ENCODE data around the gene RREB1.

RREB1 gene

DNA sequence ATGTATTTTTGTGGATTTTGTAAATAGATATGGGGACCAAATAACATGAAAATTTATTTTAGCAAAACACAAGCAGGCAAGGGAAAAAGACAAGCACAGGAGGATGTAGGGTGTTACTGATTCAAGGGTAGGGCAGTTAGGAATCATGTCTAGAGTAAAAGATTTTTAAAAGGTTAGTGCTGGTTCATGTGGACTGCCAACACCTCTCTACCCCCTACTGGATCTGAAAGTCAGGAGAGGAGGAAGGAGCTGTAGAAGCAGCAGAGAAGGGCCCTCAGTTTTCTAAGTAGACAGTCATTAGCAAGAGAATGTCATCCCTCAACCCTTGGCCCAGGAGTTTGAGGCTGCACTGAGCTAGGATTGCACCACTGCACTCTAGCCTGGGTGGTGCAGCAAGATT is 95.2 kb downstream of the RREB1 start:
- H3K36me3 ChIP-seq (ENCODE audit: insufficient read depth, low read length) = peaks cover 36% of the 10 kb centered on the region
- no peak overlapping the region for H3K27ac ChIP-seq (ENCODE audit: low read depth, low read length)
- no peaks in the 10 kb centered on the region for H3K4me1 ChIP-seq (ENCODE audit: insufficient read depth, low read length)

DNA sequence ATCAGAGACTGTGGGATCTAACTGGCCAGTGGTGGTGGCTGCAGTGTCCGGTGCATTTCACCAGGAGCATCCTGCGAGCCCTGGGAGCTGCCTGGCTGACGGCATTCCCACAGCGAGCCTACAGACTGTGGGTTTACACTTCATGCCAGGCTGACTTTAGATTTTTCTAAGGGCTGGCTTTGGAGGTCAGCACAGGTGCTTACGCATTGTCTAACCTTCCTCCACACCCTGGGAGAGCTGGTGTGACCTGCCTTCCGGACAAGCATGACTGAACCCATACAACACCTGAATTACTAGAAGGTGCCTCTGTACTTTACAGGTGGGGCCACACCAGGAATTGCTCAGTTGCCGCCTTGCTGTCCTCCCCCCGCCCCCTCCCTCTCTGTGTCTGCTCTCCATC is 96.2 kb downstream of the RREB1 start:
- Histone ChIP-seq H3K9me3 (ENCODE audit: low read length) (no peaks in the 10 kb centered on the region), H3K27me3 (ENCODE audit: control insufficient read depth in 1 of 2, insufficient read depth in 2 of 2, low read length in 2 of 2) (no peaks in the 10 kb centered on the region), H3K9ac (ENCODE audit: low read length) (no peak overlapping the region), H3K4me1 (ENCODE audit: insufficient read depth, low read length) (no peaks in the 10 kb centered on the region), H3K27ac (ENCODE audit: low read depth, low read length) (no peak overlapping the region), H3K4me3 (ENCODE audit: low read depth in 1 of 2, low read length in 2 of 2) (no peak overlapping the region), H3K36me3 (ENCODE audit: insufficient read depth, low read length) (peaks cover 28% of the 10 kb centered on the region)

More for the DNA sequence above, 95.2 kb downstream of the RREB1 start:
- no peak overlapping the region for H3K9ac ChIP-seq (ENCODE audit: low read length)
- no peaks in the 10 kb centered on the region for H3K9me3 ChIP-seq (ENCODE audit: low read length)
- no peaks in the 10 kb centered on the region for H3K27me3 ChIP-seq (ENCODE audit: control insufficient read depth in 1 of 2, insufficient read depth in 2 of 2, low read length in 2 of 2)
- H3K4me3 ChIP-seq (ENCODE audit: low read depth in 1 of 2, low read length in 2 of 2) = no peak overlapping the region

DNA sequence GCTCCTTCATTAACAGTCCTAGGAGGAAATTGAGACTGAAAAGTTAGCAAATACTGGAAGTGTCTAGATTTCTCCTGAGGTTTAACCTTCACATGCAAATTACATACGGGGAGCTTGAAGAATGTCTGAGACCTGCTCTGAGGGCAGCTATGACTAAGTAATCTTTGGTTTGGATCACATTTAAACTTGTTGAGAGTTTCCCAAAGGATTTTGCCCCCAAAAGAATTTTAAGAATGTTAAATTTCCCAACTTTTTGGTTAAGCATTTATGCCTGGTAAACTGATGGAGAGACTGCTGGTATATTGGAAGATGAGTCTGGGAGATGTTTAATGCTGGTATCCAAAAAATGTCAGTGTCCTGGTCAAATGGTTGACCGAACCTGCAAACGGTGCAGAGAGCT is 97.0 kb downstream of the RREB1 start:
- H3K4me3 ChIP-seq (ENCODE audit: low read depth in 1 of 2, low read length in 2 of 2) = no peak overlapping the region
- H3K36me3 ChIP-seq (ENCODE audit: insufficient read depth, low read length) = peaks cover 28% of the 10 kb centered on the region
- H3K4me1 ChIP-seq (ENCODE audit: insufficient read depth, low read length) = no peaks in the 10 kb centered on the region

DNA sequence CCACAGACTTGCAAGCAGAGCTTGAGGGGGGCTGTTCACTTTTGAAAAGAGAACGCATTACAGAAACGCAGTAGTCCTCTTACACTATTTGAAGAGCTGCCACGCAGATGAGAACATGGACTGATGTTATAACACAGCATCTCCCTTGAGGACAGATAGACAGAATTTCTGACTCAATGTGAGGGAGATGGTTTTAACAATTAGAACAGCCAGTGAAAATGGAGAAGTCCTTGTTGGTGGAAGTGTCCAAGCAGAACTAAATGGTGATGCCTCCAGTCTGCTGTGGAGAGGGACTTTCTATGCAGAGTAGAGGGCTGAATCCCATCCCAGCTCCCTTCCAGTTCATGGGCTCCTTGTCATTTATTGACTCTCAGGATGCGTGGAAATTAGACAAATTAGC is 100.0 kb downstream of the RREB1 start:
- no peak overlapping the region for H3K9ac ChIP-seq (ENCODE audit: low read length)
- peaks cover 38% of the 10 kb centered on the region for H3K36me3 ChIP-seq (ENCODE audit: insufficient read depth, low read length)
- no peak overlapping the region for H3K27ac ChIP-seq (ENCODE audit: low read depth, low read length)

More for the DNA sequence above, 97.0 kb downstream of the RREB1 start:
- Histone ChIP-seq H3K27ac (ENCODE audit: low read depth, low read length) (no peak overlapping the region), H3K27me3 (ENCODE audit: control insufficient read depth in 1 of 2, insufficient read depth in 2 of 2, low read length in 2 of 2) (no peaks in the 10 kb centered on the region), H3K9ac (ENCODE audit: low read length) (no peak overlapping the region), H3K9me3 (ENCODE audit: low read length) (no peaks in the 10 kb centered on the region)

GRCh38 chr6:7213416-7213815 is 105.7 kb downstream of the RREB1 start:
- Histone ChIP-seq H3K4me3 (ENCODE audit: low read depth in 1 of 2, low read length in 2 of 2) (no peak overlapping the region), H3K27me3 (ENCODE audit: control insufficient read depth in 1 of 2, insufficient read depth in 2 of 2, low read length in 2 of 2) (no peaks in the 10 kb centered on the region), H3K27ac (ENCODE audit: low read depth, low read length) (no peak overlapping the region), H3K4me1 (ENCODE audit: insufficient read depth, low read length) (peaks cover 5% of the 10 kb centered on the region), H3K9ac (ENCODE audit: low read length) (no peak overlapping the region), H3K9me3 (ENCODE audit: low read length) (no peaks in the 10 kb centered on the region), H3K36me3 (ENCODE audit: insufficient read depth, low read length) (peaks cover 59% of the 10 kb centered on the region)

More for the DNA sequence above, 100.0 kb downstream of the RREB1 start:
- H3K9me3 ChIP-seq (ENCODE audit: low read length) = no peaks in the 10 kb centered on the region
- H3K27me3 ChIP-seq (ENCODE audit: control insufficient read depth in 1 of 2, insufficient read depth in 2 of 2, low read length in 2 of 2) = no peaks in the 10 kb centered on the region
- H3K4me1 ChIP-seq (ENCODE audit: insufficient read depth, low read length) = no peaks in the 10 kb centered on the region
- H3K4me3 ChIP-seq (ENCODE audit: low read depth in 1 of 2, low read length in 2 of 2) = no peak overlapping the region

DNA sequence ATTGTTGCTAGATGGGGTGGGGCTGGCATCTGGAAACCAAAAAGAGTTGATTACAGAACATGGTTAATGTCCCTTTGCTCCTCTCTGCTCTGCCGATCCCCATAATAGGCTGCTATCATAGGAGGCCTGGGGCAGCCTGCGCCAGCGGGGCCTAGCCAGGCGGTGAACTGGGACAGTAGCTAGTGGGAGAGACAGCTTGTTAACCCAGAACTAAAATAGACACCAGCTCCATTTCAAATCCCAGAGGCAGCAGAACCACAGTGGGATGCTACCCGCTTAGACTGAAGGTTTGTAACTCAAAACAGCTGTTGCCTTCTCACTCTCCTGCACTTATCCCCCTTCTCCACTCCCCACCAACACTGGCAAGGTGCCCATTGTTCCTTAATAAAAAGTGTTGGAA is 106.7 kb downstream of the RREB1 start:
- H3K4me1 ChIP-seq (ENCODE audit: insufficient read depth, low read length) = peaks cover 7% of the 10 kb centered on the region
- peaks cover 59% of the 10 kb centered on the region for H3K36me3 ChIP-seq (ENCODE audit: insufficient read depth, low read length)
- no peak overlapping the region for H3K9ac ChIP-seq (ENCODE audit: low read length)
- H3K9me3 ChIP-seq (ENCODE audit: low read length) = no peaks in the 10 kb centered on the region
- no peak overlapping the region for H3K27ac ChIP-seq (ENCODE audit: low read depth, low read length)
- no peak overlapping the region for H3K4me3 ChIP-seq (ENCODE audit: low read depth in 1 of 2, low read length in 2 of 2)
- H3K27me3 ChIP-seq (ENCODE audit: control insufficient read depth in 1 of 2, insufficient read depth in 2 of 2, low read length in 2 of 2) = no peaks in the 10 kb centered on the region

GRCh38 chr6:7215131-7215530 is 107.4 kb downstream of the RREB1 start:
- Histone ChIP-seq H3K36me3 (ENCODE audit: insufficient read depth, low read length) (peaks cover 59% of the 10 kb centered on the region), H3K27me3 (ENCODE audit: control insufficient read depth in 1 of 2, insufficient read depth in 2 of 2, low read length in 2 of 2) (no peaks in the 10 kb centered on the region), H3K4me3 (ENCODE audit: low read depth in 1 of 2, low read length in 2 of 2) (no peak overlapping the region), H3K4me1 (ENCODE audit: insufficient read depth, low read length) (peaks cover 13% of the 10 kb centered on the region), H3K27ac (ENCODE audit: low read depth, low read length) (no peak overlapping the region), H3K9me3 (ENCODE audit: low read length) (no peaks in the 10 kb centered on the region), H3K9ac (ENCODE audit: low read length) (no peak overlapping the region)

DNA sequence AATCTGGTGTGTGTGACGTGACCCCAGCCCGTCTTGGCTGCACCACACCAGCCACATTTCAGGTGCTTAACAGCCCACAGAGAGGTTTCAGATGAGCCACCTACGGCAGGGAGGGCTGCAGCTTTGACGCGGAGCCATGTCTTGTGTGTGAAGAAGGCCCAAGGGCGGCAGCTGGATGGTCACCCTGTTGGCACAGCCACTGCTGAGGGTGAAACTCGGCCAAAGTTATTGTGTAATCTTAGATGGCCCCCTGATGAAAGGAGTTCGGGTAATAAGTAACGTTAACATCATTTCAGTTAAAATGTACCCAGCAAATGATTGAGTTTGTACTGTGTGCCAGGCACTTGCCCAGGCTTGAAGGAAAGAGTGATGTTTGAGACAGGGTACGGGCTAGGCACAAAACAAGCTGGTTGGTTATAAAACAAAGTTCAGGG is 108.1 kb downstream of the RREB1 start:
- Histone ChIP-seq H3K36me3 (ENCODE audit: insufficient read depth, low read length) (peaks cover 57% of the 10 kb centered on the region), H3K27me3 (ENCODE audit: control insufficient read depth in 1 of 2, insufficient read depth in 2 of 2, low read length in 2 of 2) (no peaks in the 10 kb centered on the region), H3K9ac (ENCODE audit: low read length) (no peak overlapping the region), H3K4me1 (ENCODE audit: insufficient read depth, low read length) (peaks cover 20% of the 10 kb centered on the region), H3K9me3 (ENCODE audit: low read length) (no peaks in the 10 kb centered on the region), H3K4me3 (ENCODE audit: low read depth in 1 of 2, low read length in 2 of 2) (no peak overlapping the region), H3K27ac (ENCODE audit: low read depth, low read length) (no peak overlapping the region)

DNA sequence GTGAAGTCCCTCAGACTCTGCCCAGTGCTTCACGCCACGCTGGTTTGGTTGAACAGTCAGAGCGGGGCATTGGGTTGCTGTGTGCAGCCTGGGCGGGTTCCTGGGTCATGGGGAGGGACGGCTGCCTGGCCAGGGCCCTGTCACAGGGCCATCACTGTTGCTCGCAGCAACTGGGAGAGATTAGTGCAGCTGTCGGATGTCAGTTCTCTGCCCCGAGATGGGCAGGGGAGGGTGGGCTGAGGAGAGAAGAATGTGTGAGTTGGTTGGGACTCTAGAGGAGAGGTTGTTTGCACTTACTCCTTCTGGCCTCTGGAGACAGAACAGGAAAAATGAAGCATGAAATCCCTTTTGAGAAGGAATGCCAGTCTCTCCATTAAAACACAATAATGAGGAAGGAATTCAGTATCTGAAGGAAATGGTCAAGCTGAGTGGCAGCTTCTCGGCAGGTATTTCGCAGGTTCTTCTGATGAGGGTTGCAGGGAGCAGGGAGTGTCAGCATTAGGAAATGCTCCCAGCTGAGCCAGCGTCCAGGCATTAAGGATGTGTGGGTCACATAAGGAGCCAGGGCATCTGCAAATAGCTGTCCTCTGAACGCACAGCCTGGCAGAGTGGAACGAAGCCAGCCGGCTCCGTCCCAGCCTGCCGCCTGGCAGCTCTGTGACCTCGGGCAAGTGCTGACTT is 109.3 kb downstream of the RREB1 start:
- peaks cover 53% of the 10 kb centered on the region for H3K36me3 ChIP-seq (ENCODE audit: insufficient read depth, low read length)
- no peaks in the 10 kb centered on the region for H3K9me3 ChIP-seq (ENCODE audit: low read length)
- no peak overlapping the region for H3K27ac ChIP-seq (ENCODE audit: low read depth, low read length)

DNA sequence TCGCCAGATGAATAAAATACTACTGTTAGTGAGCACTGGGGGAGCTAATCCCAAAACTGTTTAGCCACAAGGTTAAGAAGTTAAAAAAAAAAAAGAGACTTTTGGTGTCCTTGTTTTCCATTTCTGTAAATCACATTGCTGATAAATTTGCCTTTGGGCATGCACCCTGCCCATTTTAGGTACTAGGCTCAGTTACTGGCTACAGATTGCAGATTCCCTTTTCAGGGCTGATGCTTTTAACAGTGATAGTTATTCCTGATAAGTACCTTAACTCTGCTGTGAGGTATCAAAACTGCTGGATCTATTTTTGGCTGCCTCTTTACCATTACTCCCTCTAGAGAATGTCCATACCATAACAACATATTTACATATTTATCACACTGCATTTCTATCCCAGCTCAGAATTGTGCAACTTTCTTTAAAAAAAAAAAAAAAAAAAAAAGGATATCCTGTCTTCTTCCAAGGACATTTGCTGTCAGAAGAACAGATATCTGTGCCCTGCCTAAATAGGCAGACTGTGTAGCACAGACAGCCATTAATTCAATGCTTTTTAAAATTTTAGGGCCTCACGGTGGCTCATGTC is 110.7 kb downstream of the RREB1 start:
- no peak overlapping the region for H3K9ac ChIP-seq (ENCODE audit: low read length)
- H3K27me3 ChIP-seq (ENCODE audit: control insufficient read depth in 1 of 2, insufficient read depth in 2 of 2, low read length in 2 of 2) = no peaks in the 10 kb centered on the region
- no peaks in the 10 kb centered on the region for H3K9me3 ChIP-seq (ENCODE audit: low read length)
- H3K4me1 ChIP-seq (ENCODE audit: insufficient read depth, low read length) = peaks cover 22% of the 10 kb centered on the region
- no peak overlapping the region for H3K4me3 ChIP-seq (ENCODE audit: low read depth in 1 of 2, low read length in 2 of 2)
- no peak overlapping the region for H3K27ac ChIP-seq (ENCODE audit: low read depth, low read length)
- H3K36me3 ChIP-seq (ENCODE audit: insufficient read depth, low read length) = peaks cover 44% of the 10 kb centered on the region

More for the DNA sequence above, 109.3 kb downstream of the RREB1 start:
- Histone ChIP-seq H3K9ac (ENCODE audit: low read length) (no peak overlapping the region), H3K4me3 (ENCODE audit: low read depth in 1 of 2, low read length in 2 of 2) (no peak overlapping the region), H3K4me1 (ENCODE audit: insufficient read depth, low read length) (peaks cover 22% of the 10 kb centered on the region), H3K27me3 (ENCODE audit: control insufficient read depth in 1 of 2, insufficient read depth in 2 of 2, low read length in 2 of 2) (no peaks in the 10 kb centered on the region)

DNA sequence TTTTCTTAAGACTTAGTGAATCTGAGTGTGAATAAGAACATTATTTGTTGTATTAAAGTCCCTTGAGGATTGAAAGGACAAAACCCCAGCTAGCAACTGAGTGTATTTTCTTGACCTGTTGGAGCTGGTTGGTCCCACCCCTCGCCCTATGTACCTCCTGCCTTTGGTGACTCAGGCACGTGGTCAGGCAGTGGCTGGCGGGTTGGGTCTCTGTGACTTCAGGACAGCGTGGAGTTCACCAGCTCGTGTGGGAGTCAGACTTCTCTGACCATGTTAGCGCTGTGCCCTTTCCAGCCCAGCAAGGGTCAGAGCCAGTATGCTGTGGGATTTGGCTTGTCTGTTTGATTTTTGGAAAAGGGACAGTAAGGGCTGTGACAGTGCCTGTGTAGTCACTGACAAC is 111.5 kb downstream of the RREB1 start:
- Histone ChIP-seq H3K27ac (ENCODE audit: low read depth, low read length) (no peak overlapping the region), H3K27me3 (ENCODE audit: control insufficient read depth in 1 of 2, insufficient read depth in 2 of 2, low read length in 2 of 2) (no peaks in the 10 kb centered on the region), H3K9ac (ENCODE audit: low read length) (no peak overlapping the region), H3K36me3 (ENCODE audit: insufficient read depth, low read length) (peaks cover 36% of the 10 kb centered on the region), H3K4me3 (ENCODE audit: low read depth in 1 of 2, low read length in 2 of 2) (no peak overlapping the region), H3K9me3 (ENCODE audit: low read length) (no peaks in the 10 kb centered on the region), H3K4me1 (ENCODE audit: insufficient read depth, low read length) (peaks cover 22% of the 10 kb centered on the region)

DNA sequence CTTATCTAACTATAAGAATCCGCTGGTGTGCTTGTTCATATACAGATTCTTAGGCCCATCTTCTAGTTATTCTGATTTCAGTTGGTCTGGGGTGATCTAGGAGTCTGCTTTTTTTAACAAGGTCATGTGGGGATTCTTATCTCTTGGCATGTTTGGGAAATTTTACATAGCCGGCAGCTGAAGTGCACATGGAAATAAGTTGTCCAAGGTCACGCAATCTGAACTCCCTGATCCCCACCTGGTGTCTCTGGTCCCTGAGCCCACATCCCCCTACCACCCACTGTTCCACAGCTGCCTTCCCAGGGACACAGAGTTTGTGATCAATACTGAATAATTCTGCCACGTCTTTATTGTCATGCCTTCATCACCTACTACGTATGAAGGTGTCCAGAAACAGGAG is 114.4 kb downstream of the RREB1 start:
- peaks cover 22% of the 10 kb centered on the region for H3K4me1 ChIP-seq (ENCODE audit: insufficient read depth, low read length)

More for the DNA sequence above, 114.4 kb downstream of the RREB1 start:
- Histone ChIP-seq H3K9me3 (ENCODE audit: low read length) (no peaks in the 10 kb centered on the region), H3K9ac (ENCODE audit: low read length) (no peak overlapping the region), H3K27ac (ENCODE audit: low read depth, low read length) (no peak overlapping the region), H3K4me3 (ENCODE audit: low read depth in 1 of 2, low read length in 2 of 2) (no peak overlapping the region), H3K36me3 (ENCODE audit: insufficient read depth, low read length) (peaks cover 36% of the 10 kb centered on the region), H3K27me3 (ENCODE audit: control insufficient read depth in 1 of 2, insufficient read depth in 2 of 2, low read length in 2 of 2) (no peaks in the 10 kb centered on the region)
